H7 (cell line): Measurements from ENCODE around the gene DLGAP4. TPM values are rescaled to one million over a fixed set of nuclear protein-coding genes. Genes with fewer than 3 reads are reported as not detected.
A peak's percentile ranks its signal among the peaks of the same experiment; 100 is the strongest.
"Not testable (repeated sequence)": the region's sequence is repeated elsewhere in the genome, so short reads cannot be mapped to it uniquely, and the experiment has no call there.

Experiments
- DNase-seq: peaks from one replicate; pipeline ENCODE4 v3.0.0; 2012
- H3K27me3 ChIP-seq: 2 replicates; pipeline ENCODE4 v1.6.0; 2011; ENCODE audit warnings: mild to moderate bottlenecking, low read length; ENCODE audit not compliant: control insufficient read depth, insufficient read depth
- H3K36me3 ChIP-seq: replicated peaks from 2 replicates; pipeline ENCODE4 v1.5.1; 2011; ENCODE audit warnings: low read length; ENCODE audit not compliant: control insufficient read depth, insufficient read depth
- H3K4me3 ChIP-seq: 2 replicates; pipeline ENCODE4 v1.5.1; 2011; ENCODE audit warnings: low read depth, mild to moderate bottlenecking, control low read depth, low read length, moderate library complexity; ENCODE audit not compliant: insufficient read depth
- total RNA-seq: library from RNA; depleted of rRNA; stranded (reverse); fragments of >200 nt; shearing (Covaris generic); gene quantifications from 2 replicates; pipeline ENCODE4 v1.2.3, GENCODE V29; 2014

Gene DLGAP4
- total RNA-seq, 1 experiment from 2014 or later, result 62.8 TPM

DNA sequence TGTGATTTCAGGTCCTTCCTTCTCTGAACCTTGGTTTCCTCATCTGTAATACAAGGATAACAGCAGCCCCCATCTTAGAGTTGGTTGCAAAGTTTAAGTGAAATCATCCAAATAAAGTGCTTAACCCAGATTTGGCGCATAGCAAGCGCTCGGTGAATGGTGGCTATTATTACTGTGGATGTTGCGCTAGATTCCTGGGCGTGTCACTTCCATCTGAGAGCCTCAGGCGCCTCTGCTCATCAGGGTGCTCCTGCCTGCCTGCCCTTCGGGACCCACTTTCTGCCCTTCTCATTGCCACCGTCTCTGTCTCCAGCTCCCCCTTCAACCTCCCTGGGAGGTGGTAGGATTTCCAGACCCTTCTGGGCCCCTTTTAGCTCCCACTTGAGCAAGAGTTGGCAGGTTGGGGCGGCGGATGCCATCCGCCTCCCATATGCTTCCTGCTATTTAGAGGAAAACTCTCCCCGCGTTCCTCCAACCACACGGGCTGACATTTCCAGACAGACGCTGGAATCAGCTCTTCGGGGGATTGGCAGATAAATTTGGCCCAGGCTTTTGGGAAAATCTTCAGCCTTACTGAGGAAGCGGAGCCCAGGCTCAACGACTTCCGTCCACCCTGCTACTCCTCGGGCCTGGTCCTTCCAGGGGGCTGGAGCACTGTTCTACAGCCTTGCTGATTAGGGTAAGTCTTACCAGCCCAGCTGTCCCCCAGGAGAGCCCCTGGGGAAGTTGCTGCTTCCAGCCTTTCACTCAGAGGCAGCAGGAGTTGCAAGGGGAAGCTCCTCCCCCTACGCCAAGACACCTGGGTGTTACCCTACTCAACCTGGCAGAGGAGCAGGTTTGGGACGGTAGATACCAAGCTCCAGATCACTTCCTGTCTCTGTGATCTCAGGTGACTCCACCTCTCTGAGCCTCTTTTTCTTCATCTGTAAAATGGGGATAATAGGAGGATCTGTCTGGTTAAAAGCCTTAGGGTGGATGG is 71.5 kb downstream of the DLGAP4 start:
- peak; percentile 77 for DNase-seq
- no peaks in the 10 kb centered on the region for H3K36me3 ChIP-seq
- no peaks in the 10 kb centered on the region for H3K27me3 ChIP-seq
- H3K4me3 ChIP-seq, result no peak overlapping the region

DNA sequence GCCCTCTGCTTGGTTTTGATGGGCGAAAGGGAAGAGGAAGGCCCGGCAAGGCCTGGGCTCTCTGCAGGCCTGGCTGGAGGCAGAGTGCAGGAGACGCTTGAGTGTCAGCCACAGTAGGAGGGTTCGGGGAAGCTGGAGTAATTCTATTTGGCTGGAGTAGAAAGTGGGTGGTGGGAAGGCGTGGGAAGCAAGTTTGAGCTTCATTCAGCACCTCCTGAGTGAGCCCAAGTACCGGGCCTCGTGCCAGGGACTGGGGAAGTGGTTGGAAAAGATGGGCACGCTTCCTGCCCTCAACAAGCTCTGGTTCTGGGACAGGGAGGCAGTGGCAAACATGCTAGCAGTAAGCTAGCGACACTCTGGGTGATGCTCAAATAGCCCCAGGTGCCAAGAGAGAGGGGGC is 72.5 kb downstream of the DLGAP4 start:
- Histone ChIP-seq H3K36me3 (no peaks in the 10 kb centered on the region), H3K4me3 (no peak overlapping the region), H3K27me3 (no peaks in the 10 kb centered on the region)
- no peak for DNase-seq

DNA sequence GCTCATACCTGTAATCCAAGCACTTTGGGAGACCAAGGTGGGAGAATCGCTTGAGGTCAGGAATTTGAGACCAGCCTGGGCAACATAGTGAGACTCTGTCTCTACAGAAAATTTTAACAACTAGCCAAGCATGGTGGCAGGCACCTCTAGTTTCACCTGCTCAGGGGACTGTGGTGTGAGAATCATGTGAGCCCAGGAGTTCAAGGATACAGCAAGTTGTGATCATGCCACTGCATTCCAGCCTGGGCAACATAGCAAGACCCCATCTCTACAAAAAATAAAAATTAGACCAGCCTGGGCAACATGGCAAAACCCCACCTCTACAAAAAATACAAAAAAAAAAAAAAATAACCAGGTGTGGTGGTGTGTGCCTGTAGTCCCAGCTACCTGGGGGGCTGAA is 73.8 kb downstream of the DLGAP4 start:
- not testable (repeated sequence) for DNase-seq, H3K27me3 ChIP-seq, H3K4me3 ChIP-seq, H3K36me3 ChIP-seq

DNA sequence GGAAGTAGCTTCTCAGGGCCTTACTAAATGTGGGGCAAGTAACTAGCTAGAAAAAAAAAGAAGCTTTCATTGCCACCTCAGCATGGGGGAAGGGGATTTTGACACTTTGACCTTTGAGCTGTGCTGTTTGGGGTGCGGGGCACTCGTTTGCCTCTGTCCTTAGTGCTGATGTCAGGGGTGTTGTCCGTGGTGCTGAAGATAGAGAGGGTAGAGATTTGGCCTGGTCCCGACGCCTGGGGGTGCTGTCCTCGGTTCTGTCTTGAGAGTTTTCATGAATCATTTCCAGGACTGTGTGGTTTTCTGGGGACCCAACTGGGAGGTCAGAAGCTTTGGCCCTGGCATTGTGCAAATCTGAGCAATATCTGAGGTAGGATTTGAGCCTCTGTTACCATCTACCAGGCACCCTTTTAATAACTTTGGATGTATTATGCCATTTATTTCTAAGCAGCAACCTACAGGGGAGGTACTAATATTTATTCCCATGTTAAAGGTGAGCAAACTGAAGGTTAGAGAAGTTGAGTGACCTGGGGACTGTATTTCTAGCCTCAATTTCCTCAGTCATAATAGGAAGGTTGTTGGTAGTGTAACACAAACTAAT is 78.0 kb downstream of the DLGAP4 start:
- DNase-seq, result peak; percentile 92
- H3K36me3 ChIP-seq, result no peaks in the 10 kb centered on the region
- H3K27me3 ChIP-seq, result no peaks in the 10 kb centered on the region
- no peak overlapping the region for H3K4me3 ChIP-seq

DNA sequence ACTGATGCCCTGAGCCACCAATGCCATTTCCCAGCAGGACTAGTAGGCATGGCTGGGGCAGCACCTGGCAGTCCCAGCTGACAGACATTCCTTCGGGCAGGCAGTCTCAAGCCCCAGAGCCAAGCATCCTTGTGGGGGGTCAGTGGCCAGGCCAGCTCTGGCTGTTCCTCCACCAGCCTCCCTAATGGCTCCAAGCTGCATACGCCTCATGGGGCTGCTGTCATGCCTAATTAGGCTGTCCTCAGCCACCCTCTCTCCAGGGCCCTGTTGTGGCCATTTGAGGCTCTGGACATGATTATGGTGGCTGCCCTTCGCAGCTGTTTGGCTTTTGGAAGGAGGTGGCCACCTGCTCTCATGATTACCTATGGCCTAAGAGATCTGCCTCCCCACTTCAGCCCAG is 79.4 kb downstream of the DLGAP4 start:
- no peaks in the 10 kb centered on the region for H3K27me3 ChIP-seq
- no peak for DNase-seq

DNA sequence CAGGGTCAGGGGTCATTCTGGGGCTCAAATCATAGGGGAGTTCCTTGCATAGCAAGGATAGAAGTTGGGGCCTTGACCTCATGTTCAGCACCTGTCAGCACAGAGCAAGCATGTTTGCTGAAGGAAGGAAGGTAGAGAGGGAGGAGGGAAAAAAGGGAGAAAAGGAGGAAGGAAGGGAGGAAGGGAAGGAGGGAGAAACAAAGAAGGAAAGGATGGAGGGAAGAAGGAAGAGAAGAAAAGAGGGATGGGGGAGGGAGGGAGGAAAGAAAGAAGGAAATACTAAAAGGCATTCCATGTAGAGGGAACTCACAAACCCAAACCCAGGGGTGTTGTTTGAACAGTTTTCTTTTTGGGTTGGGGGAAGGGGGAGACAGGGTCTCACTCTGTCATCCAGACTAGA is 80.1 kb downstream of the DLGAP4 start:
- no peaks in the 10 kb centered on the region for H3K27me3 ChIP-seq
- no peak overlapping the region for H3K4me3 ChIP-seq
- no peak for DNase-seq
- no peaks in the 10 kb centered on the region for H3K36me3 ChIP-seq

More for the DNA sequence above, 79.4 kb downstream of the DLGAP4 start:
- H3K36me3 ChIP-seq, result no peaks in the 10 kb centered on the region
- no peak overlapping the region for H3K4me3 ChIP-seq

DNA sequence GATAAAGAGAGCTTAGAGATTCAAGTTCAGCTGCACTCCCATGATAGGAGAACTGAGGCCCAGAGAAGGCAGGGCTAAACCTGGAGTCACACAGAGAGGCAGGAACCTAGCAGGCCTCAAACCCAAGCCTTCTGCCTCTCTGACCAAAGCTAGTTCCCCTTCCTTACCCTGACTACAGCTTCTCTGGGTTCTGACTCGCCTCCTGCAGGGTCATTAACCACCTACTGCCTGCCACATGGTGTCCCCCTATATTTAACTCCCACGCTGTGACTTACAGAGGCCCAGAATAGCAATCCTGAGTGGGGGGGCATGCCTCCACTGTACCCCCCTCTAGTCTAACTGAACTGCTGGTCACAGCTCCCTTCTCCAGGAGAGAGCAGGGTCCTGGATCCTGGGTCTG is 84.1 kb downstream of the DLGAP4 start:
- no peaks in the 10 kb centered on the region for H3K36me3 ChIP-seq
- H3K4me3 ChIP-seq, result no peak overlapping the region
- no peaks in the 10 kb centered on the region for H3K27me3 ChIP-seq
- no peak for DNase-seq

DNA sequence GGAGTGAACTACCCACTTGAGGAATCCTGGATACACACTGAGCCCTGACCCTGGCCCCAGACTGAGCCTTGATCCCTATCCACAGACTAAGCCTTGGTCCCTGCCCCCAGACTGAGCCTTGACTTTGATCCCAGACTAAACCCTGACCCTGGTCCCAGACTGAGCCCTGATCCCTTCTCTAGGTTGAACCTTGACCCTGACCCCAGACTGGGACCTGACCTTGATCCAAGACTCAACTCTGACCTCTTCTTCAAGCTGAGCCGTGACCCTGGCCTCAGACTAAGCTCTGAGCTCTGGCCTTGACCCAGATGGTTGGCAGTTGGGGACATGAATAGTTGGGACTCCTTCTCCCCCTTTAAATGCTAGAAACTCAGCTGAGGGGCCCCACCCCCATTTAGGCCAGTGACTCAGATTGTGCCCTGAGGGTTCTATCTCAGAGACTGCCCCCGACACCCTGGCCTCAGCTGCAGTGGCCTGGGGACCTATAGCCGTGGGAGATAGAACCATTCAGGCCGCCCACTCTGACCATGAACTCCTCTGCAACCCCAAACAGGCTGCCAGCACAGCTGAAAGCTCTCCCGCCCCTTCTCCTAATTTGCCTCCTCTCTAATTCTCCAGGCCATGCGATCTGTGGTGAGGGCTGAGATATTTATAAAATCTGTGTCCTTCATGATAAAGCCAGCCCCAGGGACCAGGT is 84.7 kb downstream of the DLGAP4 start:
- no peak for DNase-seq
- no peaks in the 10 kb centered on the region for H3K27me3 ChIP-seq
- no peaks in the 10 kb centered on the region for H3K36me3 ChIP-seq
- H3K4me3 ChIP-seq, result no peak overlapping the region

DNA sequence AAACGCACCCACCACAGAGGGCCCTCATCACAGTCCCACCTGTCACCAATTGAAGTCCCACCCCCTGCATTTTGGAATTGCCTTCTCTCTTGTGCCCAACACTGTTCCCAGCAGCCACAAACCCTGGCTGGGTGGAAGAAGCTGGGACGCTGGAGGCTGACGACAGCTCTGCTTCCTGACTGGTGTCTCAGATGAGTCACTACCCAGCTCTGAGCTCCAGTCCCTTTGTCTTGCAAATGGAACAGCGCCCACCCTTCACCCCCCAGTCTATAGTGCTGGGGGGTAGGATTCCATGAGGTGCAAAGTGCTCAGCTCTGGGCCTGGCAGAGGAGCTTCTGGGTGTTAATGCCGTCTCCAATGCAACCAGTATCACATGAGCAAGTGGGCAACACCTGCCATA is 85.3 kb downstream of the DLGAP4 start:
- peak; percentile 71 for DNase-seq
- Histone ChIP-seq H3K4me3 (no peak overlapping the region), H3K36me3 (no peaks in the 10 kb centered on the region), H3K27me3 (no peaks in the 10 kb centered on the region)

DNA sequence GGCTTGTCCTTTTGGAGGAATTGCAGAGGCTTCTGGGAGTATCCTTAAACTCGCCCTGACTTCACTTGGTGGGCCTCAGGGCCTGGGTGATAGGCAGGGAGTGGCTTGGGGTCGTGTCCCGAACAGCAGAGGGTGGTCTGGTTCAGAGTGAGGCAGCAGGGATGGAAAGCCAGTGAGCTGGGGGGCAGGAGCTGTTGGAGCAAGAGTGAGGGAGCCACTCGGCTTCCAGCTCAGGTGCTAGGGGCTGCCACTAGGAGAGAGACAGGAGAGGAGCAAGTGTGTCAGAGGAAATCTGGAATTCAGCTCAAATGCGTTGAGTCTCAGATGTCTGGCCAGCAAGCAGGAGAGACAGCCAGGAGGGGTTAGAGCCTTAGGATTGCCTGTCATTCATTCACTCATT is 85.8 kb downstream of the DLGAP4 start:
- no peaks in the 10 kb centered on the region for H3K36me3 ChIP-seq
- no peak for DNase-seq
- no peaks in the 10 kb centered on the region for H3K27me3 ChIP-seq
- no peak overlapping the region for H3K4me3 ChIP-seq

DNA sequence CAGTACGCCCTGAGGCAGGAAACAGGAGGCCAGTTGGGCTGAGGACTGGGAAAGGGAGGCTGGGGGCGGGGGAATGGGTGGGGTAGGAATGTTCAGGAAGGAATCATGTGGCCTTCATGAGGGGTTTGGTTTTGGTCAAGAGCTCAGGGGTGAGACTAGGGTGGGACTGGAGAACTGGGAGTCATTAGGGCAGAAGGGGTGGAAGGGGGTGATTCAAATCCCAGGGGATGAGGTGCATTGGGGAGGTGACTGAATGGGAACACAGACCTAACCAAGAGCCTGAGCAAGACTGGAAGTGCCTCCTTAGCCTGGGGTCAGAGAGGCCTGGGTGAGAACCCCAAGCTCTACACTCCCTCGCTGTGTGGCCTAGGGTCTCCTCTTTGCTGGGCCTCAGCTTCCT is 86.8 kb downstream of the DLGAP4 start:
- no peaks in the 10 kb centered on the region for H3K27me3 ChIP-seq
- no peak overlapping the region for H3K4me3 ChIP-seq
- DNase-seq, result no peak
- no peaks in the 10 kb centered on the region for H3K36me3 ChIP-seq

DNA sequence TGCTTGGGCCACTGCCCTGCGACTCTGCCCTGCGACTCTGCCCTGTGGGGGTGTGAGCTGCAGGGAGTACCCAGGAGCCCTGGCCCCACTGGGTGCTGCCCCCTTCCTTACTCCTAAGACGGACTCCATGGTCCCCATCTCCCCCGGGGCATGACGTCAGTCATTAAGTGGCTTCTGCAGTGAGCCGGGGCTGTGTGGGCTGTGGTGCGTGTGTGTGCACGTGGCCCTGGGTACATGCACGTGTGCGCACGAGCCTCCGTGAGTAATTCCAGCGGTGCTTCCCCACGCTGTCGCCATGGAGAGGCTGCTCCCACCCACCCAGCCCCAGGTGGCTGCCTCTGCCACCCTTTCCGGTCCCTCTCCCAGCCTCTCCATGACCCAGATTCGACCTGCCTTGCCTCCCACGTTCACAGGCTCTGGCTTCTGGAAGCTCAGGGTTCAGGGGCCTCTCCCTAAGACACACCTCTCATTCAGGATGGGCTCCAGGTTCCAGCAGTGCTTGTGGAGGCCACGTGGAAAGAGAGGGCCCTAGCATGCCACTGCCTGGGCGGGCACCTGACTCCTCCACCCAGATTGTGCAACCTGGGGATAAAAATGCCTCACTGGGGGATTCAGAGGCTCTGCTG is 88.3 kb downstream of the DLGAP4 start:
- Histone ChIP-seq H3K27me3 (no peaks in the 10 kb centered on the region), H3K4me3 (no peak overlapping the region), H3K36me3 (no peaks in the 10 kb centered on the region)
- no peak for DNase-seq

DNA sequence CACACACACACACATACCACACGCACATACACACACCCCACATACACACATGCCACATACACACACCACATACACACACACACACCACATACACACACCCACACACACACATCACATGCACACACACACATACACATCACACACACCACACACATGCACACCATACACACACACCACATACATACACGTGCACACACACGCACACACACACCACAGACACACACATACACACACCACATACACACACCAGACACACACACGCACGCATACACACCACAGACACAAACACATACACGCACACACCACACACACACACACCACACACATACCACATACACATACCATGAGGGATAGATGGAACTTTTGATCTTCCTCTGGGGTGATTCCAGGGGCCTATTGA is 90.2 kb downstream of the DLGAP4 start:
- no peaks in the 10 kb centered on the region for H3K27me3 ChIP-seq
- no peak for DNase-seq

DNA sequence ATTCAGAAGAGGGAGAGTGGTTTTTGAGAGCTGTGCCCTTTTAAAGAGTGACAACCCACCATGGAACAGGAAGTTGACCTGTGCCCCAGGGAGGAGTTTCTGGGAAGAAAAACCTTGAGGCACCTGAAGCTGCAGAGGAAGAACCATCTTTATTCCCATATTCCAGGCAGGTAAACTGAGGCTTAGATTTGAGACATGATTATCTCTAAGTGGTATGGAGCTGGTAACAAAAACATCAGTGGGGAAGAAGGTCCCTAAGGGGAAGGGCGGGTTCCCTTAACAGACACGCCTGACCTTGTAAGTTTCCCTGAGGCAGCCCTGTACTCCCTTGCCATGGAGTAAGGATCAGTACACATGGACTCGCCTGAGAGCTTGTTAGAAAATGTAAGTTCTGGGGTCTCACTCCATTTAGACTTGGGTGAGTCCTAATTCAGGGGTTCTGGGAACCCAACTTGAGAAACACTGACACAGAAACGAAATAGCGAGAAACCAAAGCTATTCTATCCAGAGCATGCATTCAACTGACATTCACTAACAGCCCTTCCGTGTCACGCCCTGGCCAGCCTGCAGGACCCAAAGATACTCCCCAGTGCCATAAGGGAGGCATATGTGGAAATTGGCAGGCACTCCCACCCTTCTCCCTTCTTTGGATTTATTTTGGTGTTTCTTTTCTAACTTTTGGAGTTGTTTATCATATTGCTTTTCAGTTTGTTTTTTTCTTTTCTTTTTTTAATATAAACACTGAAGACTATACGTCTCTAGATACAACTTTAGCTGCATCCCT is 90.9 kb downstream of the DLGAP4 start:
- Histone ChIP-seq H3K36me3 (no peaks in the 10 kb centered on the region), H3K4me3 (no peak overlapping the region), H3K27me3 (no peaks in the 10 kb centered on the region)
- no peak for DNase-seq

More for the DNA sequence above, 90.2 kb downstream of the DLGAP4 start:
- no peaks in the 10 kb centered on the region for H3K36me3 ChIP-seq
- no peak overlapping the region for H3K4me3 ChIP-seq
